GM12892 (cell line): ENCODE data around the gene AXDND1.

Source experiments
- POLR2A ChIP-seq: IDR thresholded peaks from 2 replicates; pipeline ENCODE4 v1.6.1; 2011; ENCODE audit warnings: low read depth, low read length, control low read depth
- POLR2AphosphoS5 ChIP-seq: IDR thresholded peaks from 2 replicates; pipeline ENCODE4 v1.6.1; 2011; ENCODE audit warnings: low read depth, low read length, control low read depth
- TAF1 ChIP-seq: IDR thresholded peaks from 2 replicates; pipeline ENCODE4 v1.6.1; 2011; ENCODE audit warnings: low read depth, mild to moderate bottlenecking, control low read depth, low read length, borderline replicate concordance

DNA sequence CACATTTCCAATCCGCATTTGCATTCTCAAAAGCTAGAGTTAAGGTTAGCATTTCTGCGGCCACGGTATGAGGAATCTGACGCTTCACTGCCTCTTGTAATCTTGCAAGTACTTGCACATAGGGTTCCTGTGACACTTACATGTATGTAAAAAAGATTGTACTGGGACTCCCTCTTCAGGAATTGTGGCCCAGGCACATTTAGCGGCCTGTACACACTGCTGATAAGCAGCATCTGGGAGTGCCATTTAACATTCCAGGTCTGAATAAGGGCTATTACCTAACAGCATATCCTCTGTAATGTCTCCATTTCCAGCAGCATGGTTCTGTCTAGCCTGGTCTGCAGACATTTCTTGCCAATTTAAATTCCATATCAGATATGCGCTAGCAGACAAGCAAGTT, 75.7 kb downstream of the AXDND1 start:
- TF ChIP-seq POLR2A, result no peak
- TF ChIP-seq POLR2AphosphoS5, result no peak
- TF ChIP-seq TAF1, result no peak
